UCSD-AML1 (cell line): ENCODE results near the gene GEN1.
"Not testable (repeated sequence)": the region's sequence is repeated elsewhere in the genome, so short reads cannot be mapped to it uniquely, and the experiment has no call there.

Experiments used
- DNase-seq: peaks from one replicate; lab custom pipeline; 2025; ENCODE audit not compliant: unreplicated experiment; lab: John Stamatoyannopoulos, UW

GEN1 gene

DNA sequence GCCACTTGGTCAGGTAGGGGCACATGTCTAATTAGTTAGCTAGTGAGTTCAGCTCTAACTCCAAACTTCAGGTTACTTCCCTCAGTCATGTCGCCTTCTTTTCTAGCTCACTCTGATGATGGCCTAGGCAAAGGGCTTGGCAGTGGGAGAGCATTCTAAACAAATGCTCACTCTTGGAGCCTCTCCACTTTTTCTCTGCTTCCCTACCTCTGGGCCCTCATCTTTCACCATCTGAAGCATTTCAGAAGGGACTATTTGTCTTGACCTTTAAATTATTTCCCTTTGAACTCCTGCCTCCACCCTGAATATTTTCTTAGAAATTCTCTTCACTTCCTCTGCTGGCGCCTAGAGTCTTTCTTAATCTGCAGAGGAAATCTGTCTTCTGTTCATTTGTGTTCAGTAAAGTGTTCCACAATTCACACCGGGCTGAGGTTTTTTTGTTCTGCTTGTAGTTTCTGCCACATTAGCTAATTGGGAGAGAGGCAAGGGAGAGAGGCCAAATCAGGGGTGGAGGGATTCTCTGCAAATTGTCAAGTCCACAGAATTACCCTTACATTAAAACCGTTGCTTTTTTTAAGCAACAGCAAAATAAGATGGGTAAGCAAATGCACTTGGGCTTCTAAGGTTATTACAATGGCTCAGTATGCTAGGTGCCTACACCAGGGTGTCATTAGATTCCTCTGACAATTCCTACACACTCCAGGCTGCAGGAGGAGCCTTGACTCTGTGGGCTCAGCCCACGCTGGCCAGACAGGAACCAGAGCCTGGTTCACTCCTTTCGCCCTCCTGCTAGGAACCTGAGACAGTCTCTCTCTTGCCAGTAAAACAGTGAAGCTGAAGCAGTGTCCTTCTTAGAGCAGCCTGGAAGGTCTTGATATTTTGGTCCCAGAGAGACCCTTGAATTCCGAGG lies 67.9 kb downstream of the GEN1 start:
- DNase-seq: no peak

DNA sequence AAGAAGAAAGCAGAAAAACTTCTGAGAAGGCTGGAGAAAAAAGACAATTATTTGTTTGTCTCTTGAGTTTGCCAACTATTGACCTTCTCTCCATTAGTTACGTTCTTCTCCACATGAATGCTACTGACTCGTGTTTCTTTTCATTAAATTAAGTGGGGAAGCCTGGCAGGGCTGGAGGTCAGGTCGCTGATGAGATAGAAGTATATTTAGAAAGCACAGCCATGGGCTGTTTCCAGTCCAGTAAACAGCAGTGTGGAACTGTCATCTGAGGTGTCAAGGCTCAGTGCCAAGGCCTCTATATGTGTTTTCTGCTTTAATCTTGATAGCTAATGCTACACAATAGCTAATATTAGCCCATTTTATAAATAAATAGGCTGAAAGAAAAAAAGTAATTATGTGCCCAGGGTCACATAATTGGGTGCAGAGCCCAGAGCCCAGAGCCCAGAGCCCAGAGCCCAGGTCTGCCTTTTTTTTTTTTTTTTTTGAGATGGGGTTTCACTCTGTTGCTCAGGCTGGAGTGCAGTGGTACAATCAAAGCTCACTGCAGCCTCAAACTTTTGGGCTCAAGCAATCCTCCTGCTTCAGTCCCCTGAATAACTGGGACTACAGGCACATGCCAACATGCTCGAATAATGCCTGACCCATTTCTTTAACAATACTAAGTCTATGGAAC lies 68.6 kb downstream of the GEN1 start:
- no peak for DNase-seq

DNA sequence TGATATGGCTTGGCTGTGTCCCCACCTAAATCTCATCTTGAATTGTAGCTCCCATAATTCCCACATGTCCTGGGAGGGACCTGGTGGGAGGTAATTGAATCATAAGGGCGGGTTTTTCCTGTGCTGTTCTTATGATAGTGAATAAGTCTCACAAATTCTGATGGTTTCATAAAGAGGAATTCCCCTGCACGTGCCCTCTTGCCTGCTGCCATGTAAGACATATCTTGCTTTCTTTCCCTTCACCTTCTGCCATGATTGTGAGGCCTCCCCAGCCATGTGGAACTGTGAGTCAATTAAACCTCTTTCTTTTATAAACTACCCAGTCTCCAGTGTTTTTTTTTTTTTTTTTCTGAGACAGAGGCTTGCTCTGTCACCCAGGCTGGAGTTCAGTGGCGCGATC lies 69.7 kb downstream of the GEN1 start:
- not testable (repeated sequence) for DNase-seq

DNA sequence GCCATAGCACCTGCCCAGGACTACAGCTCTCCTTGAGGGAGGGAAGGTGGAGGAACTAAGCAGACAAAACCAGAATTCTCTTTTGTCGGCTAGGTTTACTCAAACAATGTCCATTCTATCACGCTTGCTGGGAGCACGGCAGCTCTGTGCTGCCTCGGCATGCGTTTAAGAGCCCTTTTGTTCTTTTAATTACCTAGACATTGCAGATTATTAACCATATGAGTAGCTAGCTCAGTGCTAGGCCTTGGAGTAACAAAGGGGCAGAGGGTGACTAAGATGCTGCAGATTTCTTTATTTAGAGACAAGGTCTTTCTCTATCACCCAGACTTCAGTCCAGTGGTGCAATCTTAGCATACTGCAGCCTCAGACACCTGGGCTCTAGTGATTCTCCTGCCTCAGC lies 73.4 kb downstream of the GEN1 start:
- DNase-seq: no peak

DNA sequence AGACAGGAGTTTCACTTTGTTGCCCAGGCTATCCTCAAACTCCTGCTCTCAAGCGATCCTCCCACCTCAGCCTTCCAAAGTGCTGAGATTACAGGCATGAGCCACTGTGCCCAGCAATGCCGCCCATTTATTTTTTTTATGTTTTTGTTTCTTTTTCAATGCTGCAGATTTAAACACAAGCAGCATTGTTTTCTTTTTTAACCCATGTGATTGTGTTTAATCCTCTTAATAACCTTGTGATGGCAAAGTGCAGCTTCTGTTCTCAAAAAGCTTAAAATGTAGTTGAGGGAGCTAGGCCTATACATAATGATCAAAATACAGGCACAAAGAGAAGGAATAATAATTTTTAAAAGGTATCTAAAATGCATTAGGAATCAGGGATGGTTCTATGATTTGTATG lies 73.8 kb downstream of the GEN1 start:
- no peak for DNase-seq

DNA sequence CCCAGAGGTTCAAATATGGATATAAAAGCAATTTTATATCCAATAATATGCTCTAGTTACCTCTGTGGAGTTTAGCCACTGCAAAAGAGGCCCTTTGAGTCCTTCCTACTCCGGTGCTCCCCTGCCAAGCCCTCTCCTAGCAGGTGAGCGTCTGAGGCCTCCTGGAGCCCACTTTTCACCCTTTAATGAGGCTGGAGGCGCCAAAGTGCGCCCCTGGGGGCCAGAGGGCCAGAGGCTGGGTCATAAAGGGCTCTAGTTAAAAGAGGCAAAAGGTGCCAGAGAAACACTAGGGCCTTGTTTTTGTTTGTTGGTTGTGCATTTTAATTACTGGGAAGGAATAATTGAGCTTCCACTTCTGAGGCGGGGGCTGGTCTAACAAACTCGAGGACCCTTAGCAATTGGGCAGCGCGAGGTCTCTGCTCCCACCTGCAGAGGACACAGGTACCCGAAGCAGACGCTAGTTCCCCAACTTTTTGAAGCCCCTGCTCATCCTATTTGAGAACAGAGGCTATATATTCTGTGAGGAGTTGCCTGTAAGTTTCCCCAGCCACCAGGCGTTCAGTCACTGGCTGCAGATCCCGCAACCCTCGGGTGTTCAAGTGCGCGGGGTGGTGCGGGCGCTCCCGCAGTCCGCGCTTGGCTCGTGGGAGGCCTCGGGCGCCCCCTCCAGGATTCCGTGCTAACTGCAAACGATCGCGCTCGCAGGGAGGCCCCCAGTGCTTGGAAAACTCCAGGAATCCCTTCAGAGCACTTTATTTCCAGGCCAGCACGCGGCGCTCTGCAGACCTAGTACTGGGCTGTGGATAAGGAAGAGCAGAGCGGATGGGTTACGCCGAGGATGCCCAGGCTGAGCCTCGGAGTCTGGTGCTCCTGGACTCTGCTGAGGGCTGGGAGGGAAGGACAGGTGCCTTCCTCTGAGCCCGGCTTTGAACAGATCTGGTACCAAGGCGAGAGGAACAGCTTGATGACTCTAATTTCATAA lies 76.4 kb downstream of the GEN1 start:
- DNase-seq: peak; percentile 73

DNA sequence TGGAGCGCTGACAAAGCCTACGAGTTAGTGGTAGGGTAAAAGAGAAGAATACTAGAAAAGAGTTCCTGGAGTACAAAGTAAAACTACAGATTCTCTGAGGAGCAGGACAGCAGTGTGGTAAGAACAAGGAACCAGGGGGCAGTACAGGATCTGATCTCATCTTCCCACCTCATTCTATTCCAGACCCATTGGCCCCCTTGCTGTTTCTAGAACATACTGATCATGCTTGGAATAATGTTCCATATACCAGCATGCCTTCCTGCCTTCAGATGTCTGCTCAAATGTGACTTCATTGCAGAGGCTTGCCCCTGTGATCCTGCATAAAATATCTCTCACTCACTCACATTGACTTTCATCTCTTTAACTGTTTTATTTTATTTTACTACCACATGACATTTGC lies 81.6 kb downstream of the GEN1 start:
- DNase-seq: no peak
